Uterus (tissue), 4 donors: ENCODE measurements around the gene CSF3. TPM values are rescaled to one million over a fixed set of nuclear protein-coding genes. Genes with fewer than 3 reads are reported as not detected.

Experiments used
- DNase-seq, 2 donors: peaks; one replicate each; pipeline ENCODE4 v3.0.0-alpha.2; 2019 to 2020
- H3K27ac ChIP-seq, 2 donors: fragments of 200-600 bp; sonication (generic); 1 replicate in 1 of 2; 2 replicates in 1 of 2; pipeline ENCODE4 v1.5.1; 2016 to 2018
- H3K27me3 ChIP-seq, 2 donors: fragments of 200-600 bp; sonication (generic); one replicate each; pipeline ENCODE4 v1.5.1; 2018 to 2019; ENCODE audit warnings: control low read depth in 1 of 2
- H3K36me3 ChIP-seq, 2 donors: fragments of 200-600 bp; sonication (generic); one replicate each; pipeline ENCODE4 v1.5.1; 2019; ENCODE audit warnings: control low read depth in 1 of 2
- H3K4me1 ChIP-seq, 2 donors: fragments of 200-600 bp; sonication (generic); one replicate each; pipeline ENCODE4 v1.5.1; 2018 to 2019; ENCODE audit warnings: control low read depth in 1 of 2
- H3K4me3 ChIP-seq, 2 donors: fragments of 200-600 bp; sonication (generic); 1 replicate in 1 of 2; 2 replicates in 1 of 2; pipeline ENCODE4 v1.5.1; 2018 to 2019; ENCODE audit warnings: mild to moderate bottlenecking in 1 of 2
- H3K9me3 ChIP-seq, 2 donors: fragments of 200-600 bp; sonication (generic); one replicate each; pipeline ENCODE4 v1.5.1; 2019; ENCODE audit warnings: control low read depth in 1 of 2
- CTCF ChIP-seq, 4 experiments: fragments of 200-600 bp in 2 of 4; fragments of 450-650 bp in 2 of 4; sonication (generic) in 2 of 4; IDR thresholded peaks; one replicate each; pipeline ENCODE4 v1.5.1; 2016 to 2019; ENCODE audit warnings: antibody characterized with exemption in 4 of 4, mild to moderate bottlenecking in 2 of 4, moderate library complexity in 1 of 4
- POLR2A ChIP-seq, 2 donors: fragments of 450-650 bp; IDR thresholded peaks; one replicate each; pipeline ENCODE4 v1.6.1; 2016; ENCODE audit warnings: antibody characterized with exemption in 2 of 2, mild to moderate bottlenecking in 1 of 2, moderate library complexity in 1 of 2
- intact Hi-C: fragments of 100-400 bp; cut with DNase I; formaldehyde crosslinking; loops from one replicate; pipeline ENCODE4 v1.15.1; 2023; ENCODE audit warnings: low total_unique reads
- total RNA-seq, 4 donors: library from RNA; depleted of rRNA in 3 of 4; stranded (reverse); fragments of >200 nt in 3 of 4; gene quantifications; one replicate each; pipeline versions ENCODE4 v1.1.0 to v1.2.4, GENCODE V29; 2014 to 2023
- donor health status: DM: yes; HTN: yes; CAD: no.

CSF3 gene
- total RNA-seq, 4 donors from 2014 or later = 0.29 to 5.0 TPM; not detected in 2

GRCh38 chr17:40062329-40063186, 47.3 kb downstream of the CSF3 start, which contains the start of gene THRA:
THRA (plus strand) TSS chr17:40062965; CDS start chr17:40074489, 11,524 bp downstream.
- Histone ChIP-seq H3K4me3 (peak within 1 kb of the TSS; percentile 99 to 100), H3K4me1 (peaks cover under 1 to 5% of the 10 kb centered on the region in 2 donors), H3K27me3 (no peaks in the 10 kb centered on the region), H3K9me3 (no peaks in the 10 kb centered on the region), H3K27ac (peak within 1 kb of the TSS; percentile 98), H3K36me3 (no peaks in the 10 kb centered on the region)
- peak; percentile 71 to 77 for DNase-seq
- TF ChIP-seq POLR2A (IDR thresholded peaks at IDR 0.05) (peak; percentile 44 to 51), CTCF (IDR thresholded peaks at IDR 0.05) (peak in 3 of 4 experiments; percentile 27 to 44 (median 39))
- intact Hi-C loops = loop anchor here (5.0 kb wide), 1 partner anchor 50 kb away; no protein-coding TSS in a partner anchor

GRCh38 chr17:40063187-40063771, 48.0 kb downstream of the CSF3 start:
- H3K4me1 ChIP-seq = peaks cover 5 to 7% of the 10 kb centered on the region in 2 donors
- peak; percentile 65 to 72 for DNase-seq

GRCh38 chr17:40063901-40064531, 48.8 kb downstream of the CSF3 start:
- intact Hi-C loops = loop anchor here (5.0 kb wide), 1 partner anchor 48 kb away; no protein-coding TSS in a partner anchor
- TF ChIP-seq POLR2A (IDR thresholded peaks at IDR 0.05) = no peak
- no peak for TF ChIP-seq CTCF (IDR thresholded peaks at IDR 0.05)
- H3K4me1 ChIP-seq = peaks cover 5 to 11% of the 10 kb centered on the region in 2 donors
- no peaks in the 10 kb centered on the region for H3K9me3 ChIP-seq
- H3K36me3 ChIP-seq = no peaks in the 10 kb centered on the region
- no peak for DNase-seq
- no peaks in the 10 kb centered on the region for H3K27me3 ChIP-seq
- peak overlapping the region; percentile 99 to 100 for H3K4me3 ChIP-seq
- H3K27ac ChIP-seq = peak overlapping the region; percentile 98

More at GRCh38 chr17:40063187-40063771, 48.0 kb downstream of the CSF3 start:
- H3K36me3 ChIP-seq = no peaks in the 10 kb centered on the region
- TF ChIP-seq POLR2A (IDR thresholded peaks at IDR 0.05) (peak in 1 of 2 donors; percentile 29), CTCF (IDR thresholded peaks at IDR 0.05) (no peak)
- peak overlapping the region; percentile 99 to 100 for H3K4me3 ChIP-seq
- H3K27me3 ChIP-seq = no peaks in the 10 kb centered on the region
- intact Hi-C loops = loop anchor here (5.0 kb wide), 1 partner anchor 49 kb away; no protein-coding TSS in a partner anchor
- H3K9me3 ChIP-seq = no peaks in the 10 kb centered on the region
- peak overlapping the region; percentile 98 for H3K27ac ChIP-seq

GRCh38 chr17:40064971-40065768, 49.9 kb downstream of the CSF3 start:
- Histone ChIP-seq H3K9me3 (no peaks in the 10 kb centered on the region), H3K27me3 (no peaks in the 10 kb centered on the region), H3K36me3 (no peaks in the 10 kb centered on the region), H3K4me3 (peak overlapping the region; percentile 99 to 100), H3K4me1 (peaks cover 5 to 13% of the 10 kb centered on the region in 2 donors), H3K27ac (peak overlapping the region; percentile 98)
- TF ChIP-seq CTCF (IDR thresholded peaks at IDR 0.05) = no peak
- TF ChIP-seq POLR2A (IDR thresholded peaks at IDR 0.05) = no peak
- no peak for DNase-seq
- intact Hi-C loops = loop anchor here (5.0 kb wide), 1 partner anchor 47 kb away; no protein-coding TSS in a partner anchor
